ENCODE data around the gene UFM1.
"Not testable (repeated sequence)": the region's sequence is repeated elsewhere in the genome, so short reads cannot be mapped to it uniquely, and the experiment has no call there.

UFM1 gene

GRCh38 chr13:38366954-38367645, 17.4 kb downstream of the UFM1 start:
- no peak for DNase-seq (ENCODE audit: low spot score)

- DNase-seq (ENCODE audit: low spot score), result no peak
These were observed 19.4 kb downstream of the UFM1 start for GRCh38 chr13:38369058-38369457.

- DNase-seq (ENCODE audit: low spot score), result not testable (repeated sequence)
These were observed 20.4 kb downstream of the UFM1 start for GRCh38 chr13:38370096-38370495.

- DNase-seq (ENCODE audit: low spot score), result no peak
These were observed 23.3 kb downstream of the UFM1 start for GRCh38 chr13:38372820-38373383.

DNA sequence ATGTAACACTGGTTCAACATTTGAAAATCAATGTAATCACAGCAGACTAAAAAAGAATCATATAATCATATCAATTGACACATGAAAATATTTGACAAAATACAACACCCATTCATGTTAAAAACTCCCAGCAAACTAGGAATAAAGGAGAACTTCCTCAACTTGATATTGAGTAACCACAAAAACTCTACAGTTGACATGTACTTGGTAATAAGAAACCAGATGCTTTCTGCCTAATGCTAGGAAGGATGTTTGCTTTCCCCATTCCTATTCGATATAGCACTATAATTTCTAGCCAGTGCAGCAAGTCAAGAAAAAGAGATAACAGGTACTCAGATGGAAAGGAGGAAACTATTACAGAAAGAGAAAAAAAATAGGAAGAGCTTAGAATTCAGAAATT, 26.9 kb downstream of the UFM1 start:
- DNase-seq (ENCODE audit: low spot score), result no peak

DNA sequence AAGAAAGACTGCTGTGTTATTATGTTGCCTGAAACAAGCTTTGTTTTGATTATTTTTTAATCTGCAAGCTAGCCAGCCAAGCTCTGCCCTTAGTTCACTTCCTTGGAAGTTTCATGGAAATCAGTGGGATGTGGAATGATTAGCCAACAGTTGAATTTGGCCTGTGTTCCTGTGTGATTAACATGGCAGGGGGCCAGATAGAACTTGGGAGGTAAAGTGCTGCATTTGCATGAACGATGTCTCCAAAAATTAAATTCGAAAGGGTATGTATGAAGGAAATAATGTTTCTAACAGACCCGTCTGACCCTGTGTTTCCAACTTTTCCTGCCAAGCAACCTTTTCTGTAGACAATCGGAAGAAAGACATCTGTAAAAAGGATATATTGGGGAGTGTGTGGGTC, 32.2 kb downstream of the UFM1 start:
- DNase-seq (ENCODE audit: low spot score), result no peak

DNA sequence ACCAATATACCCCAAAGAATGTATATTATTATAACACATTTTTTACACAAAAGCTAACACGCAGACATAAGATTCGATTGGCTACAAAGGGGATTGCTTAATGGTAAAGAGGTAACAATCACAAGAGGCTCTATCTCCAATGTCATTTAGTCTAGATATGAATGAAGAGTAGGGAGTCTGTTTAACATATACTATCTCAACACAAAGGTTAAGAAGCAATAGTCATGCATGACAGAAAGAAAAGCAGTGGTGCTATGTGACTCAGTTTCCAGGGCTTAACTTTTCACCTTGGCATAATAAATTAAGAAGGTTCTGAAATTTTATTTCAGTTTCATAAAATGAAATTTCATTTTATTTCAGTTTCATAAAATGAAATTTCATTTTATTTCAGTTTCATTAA, 33.3 kb downstream of the UFM1 start:
- no peak for DNase-seq (ENCODE audit: low spot score)

GRCh38 chr13:38384171-38384570, 34.5 kb downstream of the UFM1 start:
- DNase-seq (ENCODE audit: low spot score), result no peak

DNA sequence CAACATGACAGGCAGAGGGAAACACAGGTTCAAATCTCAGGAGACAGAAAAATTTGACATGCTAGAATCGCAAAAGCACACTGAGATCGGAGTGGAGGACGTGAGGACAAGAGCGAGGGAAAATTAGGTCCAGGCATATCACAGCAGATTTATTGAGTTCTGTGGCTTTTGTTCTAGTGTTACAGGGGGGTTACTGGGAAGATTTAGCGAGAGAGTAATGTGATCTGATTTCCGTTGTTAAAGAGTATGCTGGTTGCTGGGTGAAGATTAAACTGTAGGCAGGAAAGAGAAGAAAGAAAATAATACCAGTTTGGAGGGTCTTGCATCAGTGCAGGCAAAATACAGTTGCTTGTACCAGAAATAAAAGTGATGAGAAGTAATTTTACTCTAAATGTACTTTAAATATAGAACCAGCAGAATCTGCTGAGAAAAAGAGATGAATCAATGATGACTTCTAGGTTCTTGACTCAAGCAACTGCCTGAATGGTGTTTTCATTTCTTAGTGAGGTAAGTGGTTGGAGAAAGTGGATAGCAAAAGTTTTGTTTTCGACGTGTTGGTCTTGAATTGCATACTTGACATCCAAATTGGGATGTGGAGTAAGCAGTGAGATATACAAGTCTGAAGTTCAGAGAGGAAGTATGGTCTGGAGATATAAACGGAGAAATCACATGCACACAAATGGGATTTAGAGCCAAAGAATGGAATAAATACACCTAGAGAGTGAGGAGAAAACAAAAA, 35.7 kb downstream of the UFM1 start:
- no peak for DNase-seq (ENCODE audit: low spot score)

- no peak for DNase-seq (ENCODE audit: low spot score)
These were observed 36.8 kb downstream of the UFM1 start for GRCh38 chr13:38386421-38386820.

GRCh38 chr13:38391341-38391740, 41.7 kb downstream of the UFM1 start:
- no peak for DNase-seq (ENCODE audit: low spot score)

DNA sequence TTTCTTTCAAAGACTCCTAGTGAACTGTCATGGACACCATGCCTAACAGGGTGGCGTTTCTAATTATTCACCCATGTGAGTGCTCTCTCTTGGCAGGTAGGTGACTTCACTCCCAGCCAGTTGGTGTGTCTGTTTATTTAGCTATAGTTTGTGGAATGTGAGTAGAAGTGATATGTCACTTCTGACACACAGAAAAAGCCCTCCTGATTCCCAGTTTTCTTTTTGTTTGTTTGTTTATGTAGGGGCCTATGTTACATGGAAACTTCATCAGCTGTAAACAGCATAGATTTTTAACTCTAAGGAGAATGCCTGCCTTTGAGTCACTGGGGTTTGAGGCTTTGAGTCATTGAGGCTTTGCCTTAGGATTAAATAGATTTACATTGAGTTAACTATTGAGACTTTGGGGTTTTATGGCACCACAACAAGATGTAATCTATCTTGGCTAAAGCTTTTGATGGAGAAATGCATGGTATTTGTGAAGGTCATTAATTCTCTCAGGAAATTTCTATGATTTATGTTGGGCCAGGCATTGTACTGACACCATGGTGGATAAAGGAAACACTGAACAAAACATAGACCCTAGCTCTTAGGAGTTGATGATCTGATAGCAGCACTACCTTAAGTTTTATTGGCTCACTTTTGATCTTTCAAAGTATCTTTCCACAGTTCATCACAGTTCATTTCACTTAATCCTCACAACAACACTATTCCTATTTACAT, 45.3 kb downstream of the UFM1 start:
- DNase-seq (ENCODE audit: low spot score), result no peak

DNA sequence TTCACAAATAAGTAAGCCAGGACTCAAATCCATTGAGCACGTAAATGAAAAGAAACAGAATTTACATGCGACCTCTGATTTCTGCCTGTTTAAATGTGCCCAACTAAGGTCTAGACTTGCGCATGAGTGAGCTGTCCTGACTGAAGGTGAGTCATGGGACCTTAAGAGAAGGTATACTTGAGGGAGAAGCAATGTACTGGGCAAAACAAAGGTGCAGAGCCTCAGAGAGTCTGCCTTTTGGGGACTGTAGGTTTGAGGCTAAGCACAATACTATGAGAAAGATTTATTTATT, 45.8 kb downstream of the UFM1 start:
- no peak for DNase-seq (ENCODE audit: low spot score)

DNA sequence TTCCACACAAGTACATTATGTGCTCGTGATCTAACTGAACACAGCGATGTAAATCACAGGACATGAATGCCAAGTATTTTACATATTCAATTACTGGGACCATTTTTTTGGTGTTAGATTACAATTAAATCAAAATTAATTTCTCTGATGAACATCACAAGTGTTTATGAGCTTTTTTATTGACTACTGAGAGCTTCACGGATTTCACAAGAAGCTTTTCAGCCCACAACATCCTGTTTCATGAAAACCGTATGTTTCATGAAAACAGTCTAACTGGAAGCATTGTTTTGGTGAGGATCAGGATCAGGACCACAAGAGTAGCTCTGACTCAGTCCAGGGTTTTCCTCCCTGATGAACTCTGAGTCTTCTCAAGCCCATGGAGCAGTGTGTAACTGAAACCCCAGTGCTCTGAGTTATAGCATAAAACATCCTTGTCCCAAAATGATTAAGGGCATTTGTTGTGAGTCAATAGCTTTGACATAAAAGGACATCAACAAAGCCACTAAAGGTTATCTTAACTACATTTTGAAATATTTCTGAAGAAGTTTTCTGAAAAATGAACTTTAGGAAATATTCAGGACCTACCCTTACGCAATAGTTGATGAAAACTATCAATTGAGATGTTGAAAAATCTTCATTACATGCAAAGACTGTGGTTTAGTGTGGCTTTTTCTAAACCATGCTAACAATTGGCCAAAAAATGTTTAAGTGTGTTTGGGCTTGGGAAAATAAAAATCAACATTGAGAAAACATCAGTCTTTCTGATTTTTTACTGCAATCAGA, 49.3 kb downstream of the UFM1 start:
- DNase-seq (ENCODE audit: low spot score), result no peak

DNA sequence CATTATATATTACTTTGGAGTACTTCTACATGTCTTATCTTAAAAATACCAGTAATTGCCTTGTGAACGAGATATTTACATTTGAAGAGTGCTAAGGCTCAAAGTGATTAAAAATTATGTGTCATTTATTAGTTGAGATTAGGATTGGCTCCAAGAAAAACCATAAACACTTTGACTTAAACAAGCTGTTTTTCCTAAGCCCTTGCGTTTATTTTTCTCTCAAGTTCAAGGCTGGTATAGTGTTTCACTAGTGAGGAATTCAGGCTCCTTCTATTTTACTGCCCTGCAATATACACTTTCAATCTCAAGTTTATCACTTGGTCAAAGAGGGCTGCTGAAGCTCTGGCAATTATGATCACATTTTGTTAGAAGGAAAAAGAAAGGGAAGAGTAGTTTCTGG, 49.9 kb downstream of the UFM1 start:
- DNase-seq (ENCODE audit: low spot score), result no peak

GRCh38 chr13:38401276-38401675, 51.6 kb downstream of the UFM1 start:
- no peak for DNase-seq (ENCODE audit: low spot score)

- DNase-seq (ENCODE audit: low spot score), result no peak
These were observed 55.6 kb downstream of the UFM1 start for GRCh38 chr13:38405216-38405615.

DNA sequence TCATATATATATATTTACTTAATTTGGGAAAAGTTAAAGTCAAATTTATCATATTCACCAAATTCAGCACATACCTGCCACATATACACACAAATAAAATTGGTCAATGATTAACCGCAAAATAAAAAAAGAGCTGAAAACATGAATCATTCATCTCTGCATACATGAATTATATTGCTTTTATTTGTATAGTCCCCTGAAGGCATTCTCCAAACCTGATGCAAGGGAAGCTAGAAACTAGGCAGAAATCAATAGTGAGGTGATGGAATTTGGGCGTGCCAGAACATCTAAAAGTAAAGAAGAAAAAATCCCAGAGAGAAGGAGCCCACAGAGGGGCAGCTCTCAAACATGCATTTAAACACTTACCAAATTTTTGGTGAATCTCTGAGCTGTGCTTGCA, 60.1 kb downstream of the UFM1 start:
- no peak for DNase-seq (ENCODE audit: low spot score)

- DNase-seq (ENCODE audit: low spot score), result no peak
These were observed 62.6 kb downstream of the UFM1 start for GRCh38 chr13:38412266-38412665.

Measured in pons (tissue), 1 donor.